Measurements from ENCODE around the gene NUAK2.

NUAK2 gene

GRCh38 chr1:205266611-205267305 is 54.8 kb downstream of the NUAK2 start:
- H3K4me3 ChIP-seq (ENCODE audit: low read length): no peak overlapping the region
- no peak for TF ChIP-seq CTCF (conservative IDR thresholded peaks at IDR 0.05; ENCODE audit: low read depth, low read length)
- no peak for DNase-seq (ENCODE audit: low read depth)

DNA sequence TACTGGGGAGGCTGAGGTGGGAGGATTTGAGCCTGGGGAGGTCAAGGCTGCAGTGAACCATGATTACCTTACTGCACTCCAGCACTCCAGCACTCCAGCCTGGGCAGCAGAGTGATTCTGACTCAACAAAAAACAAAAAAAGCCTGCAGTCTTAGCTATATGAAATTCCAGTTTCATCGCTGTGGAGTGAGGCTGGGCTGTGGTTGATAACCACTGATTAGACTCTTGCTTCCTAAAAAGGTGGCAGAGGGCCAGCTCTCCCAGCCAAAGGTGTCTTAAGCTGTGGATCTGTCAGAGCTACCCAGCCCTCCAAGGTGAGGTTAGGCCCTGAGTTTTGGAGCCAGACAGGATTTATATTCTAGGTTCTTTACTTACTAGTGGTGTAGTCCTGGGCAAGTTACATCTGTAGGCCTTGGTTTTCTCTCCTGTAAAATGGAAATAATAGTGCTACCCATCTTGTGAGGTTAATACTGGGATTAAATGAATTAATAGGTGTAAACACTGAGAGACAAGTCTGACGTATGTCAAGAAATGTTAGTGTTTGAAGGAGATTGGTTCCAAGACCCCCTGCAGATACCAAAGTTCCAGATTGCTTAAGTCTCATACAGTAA is 57.9 kb downstream of the NUAK2 start:
- H3K4me3 ChIP-seq (ENCODE audit: low read length): no peak overlapping the region
- no peak for TF ChIP-seq CTCF (conservative IDR thresholded peaks at IDR 0.05; ENCODE audit: low read depth, low read length)
- no peak for DNase-seq (ENCODE audit: low read depth)

- no peak overlapping the region for H3K4me3 ChIP-seq (ENCODE audit: low read length)
- TF ChIP-seq CTCF (conservative IDR thresholded peaks at IDR 0.05; ENCODE audit: low read depth, low read length): no peak
- DNase-seq (ENCODE audit: low read depth): no peak
Observed at GRCh38 chr1:205262731-205263171, 58.8 kb downstream of the NUAK2 start.

- no peak for DNase-seq (ENCODE audit: low read depth)
- no peak overlapping the region for H3K4me3 ChIP-seq (ENCODE audit: low read length)
- TF ChIP-seq CTCF (conservative IDR thresholded peaks at IDR 0.05; ENCODE audit: low read depth, low read length): no peak
Observed at GRCh38 chr1:205261946-205262691, 59.4 kb downstream of the NUAK2 start.

DNA sequence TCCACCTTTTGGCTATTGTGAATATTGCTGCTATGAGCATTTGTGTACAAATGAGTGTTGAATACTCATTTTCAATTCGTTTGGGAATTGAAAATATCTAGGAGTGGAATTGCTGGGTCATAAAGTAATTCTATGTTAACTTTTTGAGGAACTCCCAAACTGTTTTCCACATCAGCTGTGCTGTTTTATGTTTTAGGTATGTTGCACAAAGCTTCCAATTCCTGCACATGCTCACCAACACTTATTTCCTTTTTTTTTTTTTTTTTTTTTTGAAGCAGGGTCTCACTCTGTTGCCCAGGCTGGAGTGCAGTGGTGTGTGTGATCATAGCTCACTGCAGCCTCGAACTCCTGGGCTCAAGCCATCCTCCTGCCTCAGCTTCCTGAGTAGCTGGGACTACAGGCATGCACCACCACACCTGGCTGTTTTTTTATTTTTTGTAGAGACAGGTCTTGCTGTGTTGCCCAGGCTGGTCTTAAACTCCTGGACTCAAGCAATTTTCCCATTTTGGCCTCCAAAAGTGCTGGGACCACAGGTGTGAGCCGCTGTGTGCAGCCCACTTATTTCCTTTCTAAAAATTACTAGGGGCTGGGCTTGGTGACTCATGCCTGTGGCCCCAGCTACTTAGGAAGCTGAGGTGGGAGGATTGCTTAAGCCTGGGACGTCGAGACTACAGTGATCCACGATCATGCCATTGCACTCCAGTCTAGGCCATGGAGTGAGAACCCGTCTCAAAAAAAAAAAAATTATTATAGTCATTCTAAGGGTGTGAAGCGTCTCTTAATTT is 60.4 kb downstream of the NUAK2 start:
- peak; percentile 74 for DNase-seq (ENCODE audit: low read depth)
- H3K4me3 ChIP-seq (ENCODE audit: low read length): no peak overlapping the region
- TF ChIP-seq CTCF (conservative IDR thresholded peaks at IDR 0.05; ENCODE audit: low read depth, low read length): no peak

GRCh38 chr1:205259998-205260397 is 61.5 kb downstream of the NUAK2 start:
- no peak for DNase-seq (ENCODE audit: low read depth)
- TF ChIP-seq CTCF (conservative IDR thresholded peaks at IDR 0.05; ENCODE audit: low read depth, low read length): no peak
- H3K4me3 ChIP-seq (ENCODE audit: low read length): no peak overlapping the region
